CD4-positive, alpha-beta T cell treated with Interferon gamma for 1 hour (primary cell): ENCODE results near the gene GADD45G.

Experiments used
- DNase-seq: peaks from one replicate; pipeline ENCODE4 v3.0.0-alpha.2; 2020

Gene GADD45G

GRCh38 chr9:89610391-89610925 is 5.6 kb downstream of the GADD45G start:
- no peak for DNase-seq

- DNase-seq: no peak
These were observed 6.6 kb downstream of the GADD45G start for GRCh38 chr9:89611425-89611824.

GRCh38 chr9:89612566-89613278 is 7.9 kb downstream of the GADD45G start:
- DNase-seq: no peak

GRCh38 chr9:89613912-89614892 is 9.4 kb downstream of the GADD45G start:
- DNase-seq: no peak

GRCh38 chr9:89615661-89616060 is 10.8 kb downstream of the GADD45G start:
- no peak for DNase-seq

- DNase-seq: no peak
These were observed 11.6 kb downstream of the GADD45G start for GRCh38 chr9:89616411-89616810.

- DNase-seq: no peak
These were observed 13.2 kb downstream of the GADD45G start for GRCh38 chr9:89617978-89618377.

GRCh38 chr9:89619019-89619418 is 14.2 kb downstream of the GADD45G start:
- DNase-seq: no peak

- no peak for DNase-seq
These were observed 14.8 kb downstream of the GADD45G start for GRCh38 chr9:89619424-89620138.

- no peak for DNase-seq
These were observed 16.2 kb downstream of the GADD45G start for GRCh38 chr9:89621031-89621430.

- no peak for DNase-seq
These were observed 16.9 kb downstream of the GADD45G start for GRCh38 chr9:89621676-89622075.

- DNase-seq: no peak
These were observed 18.4 kb downstream of the GADD45G start for GRCh38 chr9:89622933-89623861.

- DNase-seq: peak; percentile 23
These were observed 19.2 kb downstream of the GADD45G start for GRCh38 chr9:89623925-89624420.

- DNase-seq: no peak
These were observed 21.2 kb downstream of the GADD45G start for GRCh38 chr9:89625721-89626687.

GRCh38 chr9:89626741-89627265 is 22.0 kb downstream of the GADD45G start:
- DNase-seq: no peak

GRCh38 chr9:89628601-89629000 is 23.8 kb downstream of the GADD45G start:
- no peak for DNase-seq

GRCh38 chr9:89629081-89629976 is 24.5 kb downstream of the GADD45G start:
- DNase-seq: no peak

- DNase-seq: no peak
These were observed 25.7 kb downstream of the GADD45G start for GRCh38 chr9:89630508-89630907.

GRCh38 chr9:89631384-89631783 is 26.6 kb downstream of the GADD45G start:
- DNase-seq: no peak
